Skeletal muscle satellite cell (primary cell): ENCODE data around the gene CTNNBL1.

ENCODE experiments used
- H3K27me3 ChIP-seq: 2 replicates; pipeline ENCODE4 v1.7.0; 2013; ENCODE audit warnings: low read length; ENCODE audit not compliant: control insufficient read depth, insufficient read depth
- H3K36me3 ChIP-seq: 2 replicates; pipeline ENCODE4 v1.7.0; 2013; ENCODE audit warnings: mild to moderate bottlenecking, control low read depth, low read length; ENCODE audit not compliant: insufficient read depth
- H3K4me1 ChIP-seq: 2 replicates; pipeline ENCODE4 v1.7.0; 2013; ENCODE audit warnings: low read length; ENCODE audit not compliant: control insufficient read depth, insufficient read depth
- H3K4me2 ChIP-seq: 2 replicates; pipeline ENCODE4 v1.7.0; 2013; ENCODE audit warnings: mild to moderate bottlenecking, low read length
- H3K4me3 ChIP-seq: 2 replicates; pipeline ENCODE4 v1.7.0; 2013; ENCODE audit warnings: low read length
- H3K9ac ChIP-seq: 2 replicates; pipeline ENCODE4 v1.7.0; 2013; ENCODE audit warnings: mild to moderate bottlenecking, low read depth, low read length, moderate library complexity
- H3K9me3 ChIP-seq: replicated peaks from 2 replicates; pipeline ENCODE4 v1.7.0; 2013; ENCODE audit warnings: mild to moderate bottlenecking, control low read depth, low read length

The CTNNBL1 gene

DNA sequence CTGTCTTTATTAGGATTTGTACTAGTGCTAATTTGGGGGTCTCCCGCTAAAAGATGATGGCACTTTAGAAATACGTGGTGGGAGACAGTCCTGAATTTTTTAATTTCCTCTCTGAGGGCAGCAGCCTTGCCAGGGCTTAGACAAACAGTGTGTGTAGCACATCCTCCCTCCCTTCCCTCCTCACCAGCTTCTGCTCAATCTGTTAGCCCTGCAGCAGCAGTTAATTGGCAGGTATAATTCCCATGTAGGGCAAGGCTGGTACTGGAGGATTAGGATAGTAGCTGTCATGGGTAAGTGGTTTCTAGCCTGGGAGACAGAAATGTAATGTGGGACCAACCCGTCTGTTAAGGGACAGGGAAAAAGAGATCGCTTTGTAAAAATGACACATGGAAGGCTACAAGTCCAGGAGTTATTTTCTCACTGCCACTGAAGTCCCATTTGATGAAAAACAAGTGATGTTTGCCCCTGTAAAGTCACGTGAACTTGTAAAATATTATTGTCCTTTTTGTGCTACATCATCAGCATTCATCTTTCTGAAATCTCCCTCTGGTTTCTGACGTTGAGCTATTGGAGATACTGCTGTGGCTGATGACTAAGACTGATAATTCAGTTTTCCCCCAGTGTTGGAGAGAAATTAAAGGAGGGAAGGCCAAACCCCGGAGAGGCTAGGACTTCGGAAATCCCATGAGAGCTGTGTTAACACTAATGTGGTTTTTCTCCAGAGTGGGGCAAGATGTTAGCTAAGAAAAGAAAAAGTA, 40.6 kb downstream of the CTNNBL1 start:
- H3K4me3 ChIP-seq, result no peak overlapping the region
- H3K4me1 ChIP-seq, result peaks cover 18% of the 10 kb centered on the region
- no peak overlapping the region for H3K4me2 ChIP-seq
- no peaks in the 10 kb centered on the region for H3K9me3 ChIP-seq
- peaks cover 24% of the 10 kb centered on the region for H3K36me3 ChIP-seq
- no peaks in the 10 kb centered on the region for H3K27me3 ChIP-seq
- no peak overlapping the region for H3K9ac ChIP-seq

DNA sequence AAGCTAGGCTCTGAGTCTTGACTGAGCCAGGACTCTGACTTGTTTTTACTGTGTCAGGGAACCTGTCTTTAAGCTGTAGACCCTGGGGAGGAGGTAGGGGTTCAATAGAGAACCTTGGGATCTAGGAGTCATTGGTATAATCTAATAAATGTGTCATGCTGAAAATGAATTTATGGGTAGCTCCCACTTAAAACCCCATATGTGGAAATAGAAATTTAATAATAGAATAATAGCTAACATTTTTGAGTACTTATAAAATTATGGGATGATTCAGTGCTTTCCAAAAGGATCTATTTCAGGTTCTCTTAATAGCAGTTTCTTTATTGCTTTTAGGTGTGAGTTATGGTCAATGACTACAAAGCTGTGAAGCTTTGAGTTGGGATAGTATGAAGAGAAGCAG, 41.7 kb downstream of the CTNNBL1 start:
- Histone ChIP-seq H3K9me3 (no peaks in the 10 kb centered on the region), H3K27me3 (no peaks in the 10 kb centered on the region), H3K36me3 (peaks cover 24% of the 10 kb centered on the region), H3K4me3 (no peak overlapping the region), H3K9ac (no peak overlapping the region), H3K4me1 (peaks cover 10% of the 10 kb centered on the region), H3K4me2 (no peak overlapping the region)

DNA sequence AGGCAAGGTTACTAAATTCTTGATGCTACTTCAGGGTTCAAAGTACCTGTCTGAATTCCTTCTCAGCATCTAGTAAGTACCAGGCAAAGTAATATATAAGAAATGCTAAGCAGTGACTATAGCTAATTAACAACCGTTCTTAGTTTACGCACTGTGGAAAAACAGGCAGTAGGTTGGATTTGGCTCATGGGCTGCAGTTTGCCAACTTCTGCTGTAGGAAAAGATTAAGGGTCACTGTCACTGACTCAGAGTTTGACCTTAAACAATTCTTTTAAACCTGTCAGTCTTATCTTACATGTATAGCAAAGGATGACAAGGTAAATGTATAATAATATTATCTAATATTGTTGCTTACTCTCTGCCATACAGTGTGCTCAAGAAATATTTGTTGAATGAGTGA, 42.3 kb downstream of the CTNNBL1 start:
- peaks cover 12% of the 10 kb centered on the region for H3K4me1 ChIP-seq
- H3K9ac ChIP-seq, result no peak overlapping the region
- peaks cover 24% of the 10 kb centered on the region for H3K36me3 ChIP-seq
- no peaks in the 10 kb centered on the region for H3K9me3 ChIP-seq
- H3K4me3 ChIP-seq, result no peak overlapping the region
- H3K4me2 ChIP-seq, result no peak overlapping the region
- no peaks in the 10 kb centered on the region for H3K27me3 ChIP-seq

DNA sequence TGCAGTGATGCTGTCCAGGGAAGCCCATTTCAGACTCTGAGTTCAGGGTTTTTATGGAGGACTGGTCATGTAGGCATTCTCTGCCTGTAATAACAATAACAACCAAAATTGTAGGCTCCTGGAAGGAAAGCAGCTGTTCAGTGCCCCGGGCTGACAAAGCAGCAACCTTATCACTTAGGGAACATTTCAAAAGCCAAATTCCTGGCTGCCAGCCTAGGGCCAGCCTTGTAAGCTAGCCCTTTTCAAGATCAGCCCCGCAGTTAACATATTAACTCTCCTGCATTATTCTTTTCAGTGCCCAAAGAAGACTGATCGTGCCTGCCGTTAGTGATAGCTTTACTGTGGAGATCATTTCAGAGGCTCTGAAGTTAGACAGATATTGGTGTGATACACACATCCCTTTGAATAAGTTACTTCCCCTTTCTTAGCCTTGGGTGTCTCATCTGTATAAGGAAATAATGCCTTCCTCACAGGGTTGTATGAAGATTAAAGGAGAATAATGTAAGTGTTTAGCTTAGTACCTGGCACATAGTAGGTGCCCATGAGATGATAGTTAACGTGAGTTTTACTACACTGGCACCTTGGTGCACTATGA, 44.1 kb downstream of the CTNNBL1 start:
- peaks cover 13% of the 10 kb centered on the region for H3K4me1 ChIP-seq
- H3K4me3 ChIP-seq, result no peak overlapping the region
- no peaks in the 10 kb centered on the region for H3K9me3 ChIP-seq
- H3K27me3 ChIP-seq, result no peaks in the 10 kb centered on the region
- H3K4me2 ChIP-seq, result no peak overlapping the region
- no peak overlapping the region for H3K9ac ChIP-seq
- peaks cover 23% of the 10 kb centered on the region for H3K36me3 ChIP-seq

DNA sequence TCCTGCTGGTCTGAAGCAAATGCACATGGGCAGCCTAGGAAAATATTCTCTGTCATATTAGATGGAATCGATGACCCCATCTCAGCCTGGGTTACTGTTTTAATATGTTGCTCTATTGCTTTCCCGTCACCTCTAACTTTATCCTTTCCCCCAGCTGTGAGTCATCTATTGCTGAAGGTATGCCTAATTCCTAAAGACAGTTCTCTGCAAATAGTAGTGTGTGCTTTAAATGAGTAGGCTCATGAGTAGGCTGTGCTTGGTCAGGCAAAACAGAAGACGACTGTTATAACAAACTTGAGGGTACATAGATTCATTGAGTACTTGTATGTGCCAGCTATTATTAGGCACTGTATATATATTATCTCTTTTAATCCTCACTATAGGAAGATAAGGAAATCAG, 47.2 kb downstream of the CTNNBL1 start:
- Histone ChIP-seq H3K27me3 (no peaks in the 10 kb centered on the region), H3K4me3 (no peak overlapping the region), H3K4me2 (no peak overlapping the region), H3K36me3 (peaks cover 17% of the 10 kb centered on the region), H3K9me3 (no peaks in the 10 kb centered on the region), H3K4me1 (peaks cover 3% of the 10 kb centered on the region), H3K9ac (no peak overlapping the region)

DNA sequence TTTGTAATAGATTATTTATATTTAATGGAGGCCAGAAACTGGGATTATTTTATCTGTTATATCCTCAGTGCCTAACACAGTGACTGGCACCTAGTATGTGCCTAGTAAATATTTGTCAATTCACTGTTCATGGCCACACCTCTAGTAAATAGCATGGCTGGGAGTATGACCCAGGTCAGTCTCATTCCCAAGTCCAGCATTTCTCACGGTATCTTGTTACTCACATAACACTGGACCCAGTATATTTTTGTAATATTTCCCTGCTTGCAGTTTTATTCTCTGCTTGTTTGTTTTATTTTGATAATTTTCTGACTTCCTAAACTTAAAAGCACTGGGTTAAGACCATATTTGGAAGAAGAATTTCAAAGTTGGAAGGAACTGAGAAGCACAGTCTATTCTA, 47.7 kb downstream of the CTNNBL1 start:
- Histone ChIP-seq H3K36me3 (peaks cover 20% of the 10 kb centered on the region), H3K27me3 (no peaks in the 10 kb centered on the region), H3K9me3 (no peaks in the 10 kb centered on the region), H3K4me2 (no peak overlapping the region), H3K4me1 (peaks cover 3% of the 10 kb centered on the region), H3K4me3 (no peak overlapping the region), H3K9ac (no peak overlapping the region)

DNA sequence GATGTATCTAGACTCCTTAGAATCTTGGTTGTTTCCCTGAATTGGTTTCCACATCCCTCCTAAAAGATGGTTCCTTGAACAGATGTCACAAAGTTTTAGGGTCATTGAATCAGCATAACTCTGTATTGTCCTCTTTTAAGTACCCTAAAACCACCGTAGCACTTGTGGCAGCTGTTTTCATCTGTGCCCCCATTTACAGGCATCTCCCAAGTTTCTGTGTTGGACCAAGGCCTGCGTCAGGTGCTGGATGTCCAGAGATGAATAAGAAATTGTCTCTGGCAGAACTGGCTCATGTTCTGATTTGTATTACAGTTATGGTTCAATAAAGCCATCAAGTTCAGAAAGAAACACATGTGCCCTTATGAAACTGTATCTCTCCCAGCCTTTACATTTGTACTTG, 48.3 kb downstream of the CTNNBL1 start:
- Histone ChIP-seq H3K9ac (no peak overlapping the region), H3K27me3 (no peaks in the 10 kb centered on the region), H3K4me1 (peaks cover 3% of the 10 kb centered on the region), H3K4me3 (no peak overlapping the region), H3K4me2 (no peak overlapping the region), H3K36me3 (peaks cover 24% of the 10 kb centered on the region), H3K9me3 (no peaks in the 10 kb centered on the region)

DNA sequence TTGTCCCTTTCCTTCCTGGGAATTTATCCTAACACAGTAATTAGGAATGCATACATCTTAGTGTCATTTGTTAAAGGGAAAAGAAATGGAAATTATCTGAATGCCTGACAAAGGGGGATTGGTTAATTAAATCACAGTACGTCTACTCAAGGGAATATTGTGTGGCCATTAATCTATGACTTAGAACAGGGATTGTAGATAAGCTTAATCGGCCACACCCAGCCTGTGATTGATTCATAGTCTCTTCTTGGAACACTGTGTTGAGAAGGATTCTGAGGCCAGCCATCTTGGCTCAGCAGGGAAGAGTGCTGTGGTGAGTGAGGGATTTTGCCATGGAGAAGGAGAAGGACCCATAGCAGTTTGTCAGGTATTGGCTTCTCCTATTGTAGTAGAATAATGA, 50.5 kb downstream of the CTNNBL1 start:
- Histone ChIP-seq H3K9me3 (no peaks in the 10 kb centered on the region), H3K27me3 (no peaks in the 10 kb centered on the region), H3K36me3 (peaks cover 18% of the 10 kb centered on the region), H3K4me1 (peaks cover 3% of the 10 kb centered on the region), H3K4me3 (no peak overlapping the region), H3K9ac (no peak overlapping the region), H3K4me2 (no peak overlapping the region)

DNA sequence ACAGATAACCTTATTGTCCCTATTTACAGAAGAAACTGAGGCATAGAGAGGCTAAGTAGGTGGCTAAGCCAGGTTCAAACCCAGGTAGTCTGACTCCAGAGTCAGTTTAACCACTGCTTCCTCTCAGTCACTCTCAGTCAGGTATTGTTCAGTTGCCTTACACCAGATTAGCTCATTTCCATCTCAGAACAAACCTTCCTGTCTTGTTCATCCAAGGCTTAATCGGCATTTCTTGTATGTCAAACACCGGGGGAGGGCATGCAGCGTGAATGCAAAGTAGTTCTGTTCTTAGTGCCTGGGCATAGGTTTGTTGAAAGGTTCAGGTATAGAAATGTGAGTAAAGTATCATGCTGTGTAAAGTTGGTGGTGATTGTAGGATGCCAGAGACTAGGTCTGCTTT, 51.7 kb downstream of the CTNNBL1 start:
- peaks cover 18% of the 10 kb centered on the region for H3K36me3 ChIP-seq

DNA sequence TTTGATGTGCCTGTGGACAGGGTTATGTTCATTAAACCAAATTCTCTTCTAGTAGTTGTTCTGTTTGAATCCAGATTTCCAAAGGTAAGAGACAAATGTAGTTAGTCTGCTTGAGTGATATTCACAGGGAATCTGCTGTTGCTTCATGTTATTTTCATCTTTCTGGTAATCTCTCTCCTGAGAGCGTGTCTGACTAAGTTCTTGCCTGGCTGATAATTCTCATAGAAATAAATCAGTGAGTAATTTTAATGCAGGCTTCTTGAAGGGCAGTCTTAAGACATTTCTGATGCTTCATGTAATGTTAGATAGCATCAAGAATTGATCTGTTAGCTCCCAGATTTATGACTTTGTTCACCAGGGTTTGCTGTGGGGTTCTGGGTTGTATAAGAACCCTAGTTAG, 54.2 kb downstream of the CTNNBL1 start:
- H3K9me3 ChIP-seq, result no peaks in the 10 kb centered on the region
- no peak overlapping the region for H3K4me3 ChIP-seq

More for the DNA sequence above, 51.7 kb downstream of the CTNNBL1 start:
- Histone ChIP-seq H3K27me3 (no peaks in the 10 kb centered on the region), H3K4me1 (peaks cover 3% of the 10 kb centered on the region), H3K4me2 (no peak overlapping the region), H3K9me3 (no peaks in the 10 kb centered on the region), H3K9ac (no peak overlapping the region), H3K4me3 (no peak overlapping the region)

DNA sequence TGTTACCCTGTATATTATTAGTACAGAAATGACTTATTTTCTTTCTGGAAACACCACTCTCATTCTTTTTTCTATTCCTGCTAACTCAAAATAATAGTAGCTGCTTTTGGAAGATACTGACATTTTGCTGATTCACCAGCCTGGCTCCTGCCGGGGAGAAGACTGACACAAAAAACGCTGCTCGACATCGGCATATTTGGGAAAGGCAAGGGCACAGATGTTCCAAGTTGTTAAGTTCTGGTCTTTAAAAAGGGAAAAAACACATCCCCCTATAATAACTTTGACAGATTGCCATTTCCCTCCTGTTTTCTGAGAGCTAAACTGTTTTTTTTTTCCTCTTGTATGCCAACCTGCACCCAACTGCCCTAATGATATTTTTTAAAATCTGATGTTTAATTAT, 55.4 kb downstream of the CTNNBL1 start:
- Histone ChIP-seq H3K27me3 (no peaks in the 10 kb centered on the region), H3K9ac (no peak overlapping the region), H3K4me1 (no peaks in the 10 kb centered on the region), H3K4me3 (no peak overlapping the region), H3K36me3 (peaks cover 18% of the 10 kb centered on the region), H3K9me3 (no peaks in the 10 kb centered on the region), H3K4me2 (no peak overlapping the region)

More for the DNA sequence above, 54.2 kb downstream of the CTNNBL1 start:
- H3K4me1 ChIP-seq, result no peaks in the 10 kb centered on the region
- peaks cover 18% of the 10 kb centered on the region for H3K36me3 ChIP-seq
- H3K27me3 ChIP-seq, result no peaks in the 10 kb centered on the region
- no peak overlapping the region for H3K9ac ChIP-seq
- H3K4me2 ChIP-seq, result no peak overlapping the region
